AG09309 (cell line): Measurements from ENCODE around the gene FOXRED1.
A peak's percentile ranks its signal among the peaks of the same experiment; 100 is the strongest.

Experiments used
- DNase-seq: peaks from one replicate; pipeline ENCODE4 v3.0.0-alpha.2; 2010; ENCODE audit warnings: low read depth
- H3K4me3 ChIP-seq: 2 replicates; pipeline ENCODE4 v1.5.1; 2011; ENCODE audit warnings: mild to moderate bottlenecking, low read depth, low read length, moderate library complexity; ENCODE audit not compliant: control insufficient read depth
- TF ChIP-seq, protein P1 (sequence below): IDR thresholded peaks from 2 replicates; pipeline ENCODE4 v1.5.1; 2011; ENCODE audit warnings: mild to moderate bottlenecking, low read depth, low read length, inconsistent platforms; ENCODE audit not compliant: insufficient read depth, control insufficient read depth; ENCODE audit errors: missing control alignments

FOXRED1 gene

GRCh38 chr11:126310200-126310991 lies 41.4 kb downstream of the FOXRED1 start:
- no peak for DNase-seq
- H3K4me3 ChIP-seq, result no peak overlapping the region
- TF ChIP-seq, protein P1, sequence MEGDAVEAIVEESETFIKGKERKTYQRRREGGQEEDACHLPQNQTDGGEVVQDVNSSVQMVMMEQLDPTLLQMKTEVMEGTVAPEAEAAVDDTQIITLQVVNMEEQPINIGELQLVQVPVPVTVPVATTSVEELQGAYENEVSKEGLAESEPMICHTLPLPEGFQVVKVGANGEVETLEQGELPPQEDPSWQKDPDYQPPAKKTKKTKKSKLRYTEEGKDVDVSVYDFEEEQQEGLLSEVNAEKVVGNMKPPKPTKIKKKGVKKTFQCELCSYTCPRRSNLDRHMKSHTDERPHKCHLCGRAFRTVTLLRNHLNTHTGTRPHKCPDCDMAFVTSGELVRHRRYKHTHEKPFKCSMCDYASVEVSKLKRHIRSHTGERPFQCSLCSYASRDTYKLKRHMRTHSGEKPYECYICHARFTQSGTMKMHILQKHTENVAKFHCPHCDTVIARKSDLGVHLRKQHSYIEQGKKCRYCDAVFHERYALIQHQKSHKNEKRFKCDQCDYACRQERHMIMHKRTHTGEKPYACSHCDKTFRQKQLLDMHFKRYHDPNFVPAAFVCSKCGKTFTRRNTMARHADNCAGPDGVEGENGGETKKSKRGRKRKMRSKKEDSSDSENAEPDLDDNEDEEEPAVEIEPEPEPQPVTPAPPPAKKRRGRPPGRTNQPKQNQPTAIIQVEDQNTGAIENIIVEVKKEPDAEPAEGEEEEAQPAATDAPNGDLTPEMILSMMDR, result peak; percentile 89

DNA sequence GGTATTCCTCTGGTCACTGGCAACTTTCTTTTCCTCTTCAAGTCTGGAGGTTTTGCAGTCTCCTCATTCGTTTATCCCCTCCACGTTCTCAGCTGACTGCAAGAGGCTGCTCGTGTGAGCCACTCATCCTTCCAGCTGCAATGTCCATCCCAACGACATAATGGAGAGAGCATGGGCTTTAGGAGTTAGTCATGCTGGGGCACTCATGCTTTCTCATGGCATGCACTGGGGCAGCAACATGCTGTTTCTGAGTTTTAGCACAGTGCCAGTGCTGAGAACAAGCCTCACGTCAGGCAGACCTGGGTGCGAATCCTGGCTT lies 42.0 kb downstream of the FOXRED1 start:
- DNase-seq, result no peak
- H3K4me3 ChIP-seq, result no peak overlapping the region
- TF ChIP-seq, protein P1, result no peak

DNA sequence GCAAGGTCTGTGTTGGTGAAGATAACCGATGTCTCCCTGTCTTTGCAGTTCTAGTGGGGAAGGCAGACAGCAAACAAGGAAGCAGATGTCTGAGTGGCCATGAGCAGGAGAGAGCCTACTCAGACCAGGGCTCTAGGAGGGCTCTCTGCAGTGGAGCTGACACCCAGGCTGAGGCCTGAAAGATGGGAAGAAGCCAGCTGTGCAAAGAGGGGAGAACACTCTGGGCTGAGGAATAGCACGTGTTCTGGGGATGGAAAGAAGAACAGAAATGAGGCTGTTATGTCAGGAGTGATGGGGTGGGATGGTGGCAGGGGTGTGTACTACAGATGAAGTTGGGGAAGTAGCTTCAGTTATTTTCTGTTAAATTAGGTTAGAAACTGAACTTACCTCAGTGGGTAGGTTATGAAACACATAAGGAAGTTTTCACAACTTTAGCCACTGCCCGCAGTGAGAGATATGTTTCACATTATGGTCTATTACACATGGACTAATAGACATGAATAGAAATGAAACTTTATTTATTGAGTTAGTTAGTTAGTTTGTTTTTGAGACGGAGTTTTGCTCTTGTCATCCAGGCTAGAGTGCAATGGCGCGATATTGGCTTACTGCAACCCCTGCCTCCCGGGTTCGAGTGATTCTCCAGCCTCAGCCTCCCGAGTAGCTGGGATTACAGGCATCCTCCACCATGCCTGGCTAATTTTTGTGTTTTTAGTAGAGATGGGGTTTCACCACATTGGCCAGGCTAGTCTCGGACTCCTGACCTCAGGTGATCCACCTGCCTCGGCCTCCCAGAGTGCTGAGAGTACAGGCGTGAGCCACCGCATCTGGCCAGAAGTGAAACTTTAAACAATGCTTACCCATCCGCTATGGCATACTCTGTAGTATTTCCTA lies 42.7 kb downstream of the FOXRED1 start:
- no peak overlapping the region for H3K4me3 ChIP-seq
- DNase-seq, result no peak
- TF ChIP-seq, protein P1, result no peak

DNA sequence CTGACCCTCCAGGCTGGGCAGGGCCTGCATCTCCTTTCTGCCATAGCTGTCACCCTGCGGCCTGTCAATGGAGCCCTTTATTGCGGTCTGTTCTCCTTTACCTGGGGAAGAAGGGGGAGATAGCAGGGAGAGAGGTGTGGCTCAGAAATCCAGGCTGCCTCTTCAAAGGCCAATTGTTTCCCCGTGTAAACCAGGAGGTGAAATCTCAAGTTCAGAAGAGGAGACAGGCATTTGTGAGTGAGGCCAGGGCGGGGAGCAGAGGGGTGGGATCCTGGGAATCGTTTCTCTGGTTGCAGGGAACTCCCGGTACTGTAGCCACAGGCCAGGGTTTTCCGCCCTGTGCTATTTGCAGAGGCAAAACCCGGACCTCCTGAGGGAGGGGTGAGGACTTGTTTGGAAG lies 44.0 kb downstream of the FOXRED1 start:
- no peak for DNase-seq
- no peak overlapping the region for H3K4me3 ChIP-seq
- TF ChIP-seq, protein P1, result no peak

GRCh38 chr11:126313826-126314225 lies 44.9 kb downstream of the FOXRED1 start:
- TF ChIP-seq, protein P1, result no peak
- H3K4me3 ChIP-seq, result no peak overlapping the region
- DNase-seq, result no peak

DNA sequence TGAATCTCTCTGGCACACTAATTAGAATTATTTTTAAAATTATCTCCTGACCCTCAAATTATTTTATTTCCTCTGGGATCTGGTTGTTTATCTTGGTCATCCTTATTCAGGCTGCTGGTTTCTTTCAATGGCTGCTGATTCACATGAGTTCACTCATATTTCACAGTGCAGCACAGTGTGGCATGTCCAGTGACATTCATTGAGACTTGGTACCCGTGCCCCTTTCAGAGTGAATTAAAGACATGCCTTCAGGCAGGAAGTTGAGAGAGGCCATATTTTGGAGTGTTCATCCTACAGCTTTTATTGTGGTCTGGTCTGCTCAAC lies 48.4 kb downstream of the FOXRED1 start:
- TF ChIP-seq, protein P1, result no peak
- no peak for DNase-seq
- H3K4me3 ChIP-seq, result no peak overlapping the region
